IMR-90 (cell line): ENCODE data around the gene KIF3B. TPM values are rescaled to one million over a fixed set of nuclear protein-coding genes. Genes with fewer than 3 reads are reported as not detected.

Experiments
- ATAC-seq: fragments of 200-7000 bp; cut with Tn5 transposase; 2 replicates; pipeline ENCODE4 v1.9.1; 2020; ENCODE audit warnings: low read depth, mild to moderate bottlenecking, moderate library complexity
- BruUV-seq: library from RNA; stranded (reverse); fragments of 400-500 nt; replicated peaks from 2 replicates; lab custom pipeline; 2021; lab: Mats Ljungman, UMichigan
- CTCF ChIA-PET: fragments of 300-600 bp; formaldehyde crosslinking; extraction: SDS; loops from one replicate; lab custom pipeline; 2021; ENCODE audit warnings: antibody characterized with exemption; lab: Yijun Ruan, JAX
- POLR2A ChIA-PET: fragments of 300-600 bp; sonication (Branson Sonifier 250); formaldehyde crosslinking; loops from one replicate; lab custom pipeline; 2022; ENCODE audit warnings: antibody characterized with exemption; ENCODE audit not compliant: unreplicated experiment; lab: Charles Lee
- DNase-seq: peaks from one replicate; pipeline ENCODE4 v3.0.0; 2013
- H2AFZ ChIP-seq: replicated peaks from 2 replicates; pipeline ENCODE3; 2013; ENCODE audit warnings: low read length, mild to moderate bottlenecking; ENCODE audit not compliant: poor library complexity
- H2AK5ac ChIP-seq: 2 replicates; pipeline ENCODE4 v1.6.1; 2013; ENCODE audit warnings: low read depth, low read length, inconsistent platforms
- H2AK9ac ChIP-seq: replicated peaks from 2 replicates; pipeline ENCODE3; 2013; ENCODE audit warnings: mild to moderate bottlenecking, low read depth, low read length, moderate library complexity; ENCODE audit not compliant: poor library complexity
- H2BK120ac ChIP-seq: 2 replicates; pipeline ENCODE4 v1.6.1; 2013; ENCODE audit warnings: low read depth, low read length, inconsistent platforms
- H2BK15ac ChIP-seq: 3 replicates; pipeline ENCODE4 v1.6.1; 2013; ENCODE audit warnings: low read depth, low read length, inconsistent platforms
- H2BK20ac ChIP-seq: 2 replicates; pipeline ENCODE4 v1.6.1; 2013; ENCODE audit warnings: low read depth, mild to moderate bottlenecking, inconsistent platforms, low read length, moderate library complexity
- H2BK5ac ChIP-seq: 2 replicates; pipeline ENCODE4 v1.6.1; 2013; ENCODE audit warnings: mild to moderate bottlenecking, low read depth, low read length, inconsistent platforms; ENCODE audit not compliant: poor library complexity, severe bottlenecking
- H3K14ac ChIP-seq: replicated peaks from 2 replicates; pipeline ENCODE4 v1.6.1; 2013; ENCODE audit warnings: low read depth, low read length, inconsistent platforms
- H3K18ac ChIP-seq: 2 replicates; pipeline ENCODE4 v1.6.1; 2013; ENCODE audit warnings: low read depth, low read length, control low read depth
- H3K23ac ChIP-seq: 2 replicates; pipeline ENCODE4 v1.6.1; 2013; ENCODE audit warnings: low read depth, low read length, inconsistent platforms
- H3K27ac ChIP-seq: 2 replicates; pipeline ENCODE4 v1.5.1; 2013; ENCODE audit warnings: mild to moderate bottlenecking, control low read depth, low read length; ENCODE audit not compliant: insufficient read depth
- H3K27me3 ChIP-seq: 2 replicates; pipeline ENCODE4 v1.6.1; 2013; ENCODE audit warnings: low read length; ENCODE audit not compliant: control insufficient read depth, insufficient read depth
- H3K36me3 ChIP-seq: 2 replicates; pipeline ENCODE4 v1.6.1; 2013; ENCODE audit warnings: low read length, mixed read lengths; ENCODE audit not compliant: control insufficient read depth, insufficient read depth
- H3K4ac ChIP-seq: 2 replicates; pipeline ENCODE4 v1.6.1; 2013; ENCODE audit warnings: low read depth, low read length, inconsistent platforms
- H3K4me1 ChIP-seq: 2 replicates; pipeline ENCODE4 v1.6.1; 2013; ENCODE audit warnings: low read length, mixed read lengths; ENCODE audit not compliant: control insufficient read depth, insufficient read depth
- H3K4me2 ChIP-seq: 2 replicates; pipeline ENCODE4 v1.6.1; 2013; ENCODE audit warnings: low read depth, mild to moderate bottlenecking, control low read depth, low read length, moderate library complexity
- H3K4me3 ChIP-seq: 2 replicates; pipeline ENCODE4 v1.5.1; 2013; ENCODE audit warnings: low read depth, mild to moderate bottlenecking, control low read depth, low read length, moderate library complexity; ENCODE audit not compliant: insufficient read depth
- H3K56ac ChIP-seq: 2 replicates; pipeline ENCODE4 v1.6.1; 2013; ENCODE audit warnings: low read length, inconsistent platforms; ENCODE audit not compliant: insufficient read depth; ENCODE audit errors: extremely low read depth
- H3K79me1 ChIP-seq, 2 experiments: 2 replicates each; pipeline ENCODE4 v1.6.1; 2013; ENCODE audit warnings: low read length in 2 of 2, inconsistent platforms in 1 of 2, low read depth in 1 of 2
- H3K9ac ChIP-seq: 2 replicates; pipeline ENCODE4 v1.6.1; 2013; ENCODE audit warnings: low read depth, low read length, control low read depth
- H3K9me1 ChIP-seq: 2 replicates; pipeline ENCODE4 v1.6.1; 2013; ENCODE audit warnings: low read length, inconsistent platforms; ENCODE audit not compliant: insufficient read depth
- H3K9me3 ChIP-seq: 2 replicates; pipeline ENCODE4 v1.6.1; 2013; ENCODE audit warnings: low read length; ENCODE audit not compliant: control insufficient read depth, insufficient read depth
- H4K20me1 ChIP-seq: 2 replicates; pipeline ENCODE4 v1.6.1; 2013; ENCODE audit warnings: low read length, inconsistent platforms; ENCODE audit not compliant: insufficient read depth
- H4K5ac ChIP-seq: 2 replicates; pipeline ENCODE4 v1.6.1; 2013; ENCODE audit warnings: mild to moderate bottlenecking, low read depth, low read length, control low read depth
- H4K8ac ChIP-seq, 2 experiments: 2 replicates each; pipeline ENCODE4 v1.6.1; 2013; ENCODE audit warnings: low read depth in 2 of 2, low read length in 2 of 2, control low read depth in 1 of 2, inconsistent platforms in 1 of 2
- H4K91ac ChIP-seq: 2 replicates; pipeline ENCODE4 v1.6.1; 2013; ENCODE audit warnings: low read depth, low read length, inconsistent platforms; ENCODE audit not compliant: insufficient read depth
- BHLHE40 ChIP-seq: fragments of 150-350 bp; IDR thresholded peaks from 2 replicates; pipeline ENCODE4 v1.6.1; 2016; ENCODE audit warnings: mild to moderate bottlenecking, low read depth, low read length
- CEBPB ChIP-seq: IDR thresholded peaks from 2 replicates; pipeline ENCODE4 v1.6.1; 2012; ENCODE audit warnings: low read depth, low read length, improper control_type of control experiment
- CHD1 ChIP-seq: IDR thresholded peaks from 2 replicates; pipeline ENCODE4 v1.6.1; 2012; ENCODE audit warnings: low read depth, low read length, improper control_type of control experiment
- CTCF ChIP-seq: conservative IDR thresholded peaks from 2 replicates; pipeline ENCODE4 v1.5.1; 2012; ENCODE audit warnings: mild to moderate bottlenecking, low read depth, low read length, improper control_type of control experiment
- ELK1 ChIP-seq: fragments of 150-350 bp; IDR thresholded peaks from 2 replicates; pipeline ENCODE4 v1.6.1; 2016; ENCODE audit warnings: low read depth, mild to moderate bottlenecking, low read length, moderate library complexity, borderline replicate concordance
- FOS ChIP-seq: fragments of 150-350 bp; IDR thresholded peaks from 2 replicates; pipeline ENCODE4 v1.6.1; 2016; ENCODE audit warnings: low read depth, low read length
- MAFK ChIP-seq: IDR thresholded peaks from 2 replicates; pipeline ENCODE4 v1.6.1; 2012; ENCODE audit warnings: low read depth, low read length, improper control_type of control experiment
- MAZ ChIP-seq: IDR thresholded peaks from 2 replicates; pipeline ENCODE4 v1.6.1; 2012; ENCODE audit warnings: low read depth, mild to moderate bottlenecking, low read length, improper control_type of control experiment, moderate library complexity, borderline replicate concordance
- MXI1 ChIP-seq: IDR thresholded peaks from 2 replicates; pipeline ENCODE4 v1.6.1; 2012; ENCODE audit warnings: low read depth, mild to moderate bottlenecking, low read length, moderate library complexity, borderline replicate concordance
- NFE2L2 ChIP-seq: fragments of 150-350 bp; IDR thresholded peaks from 2 replicates; pipeline ENCODE4 v1.6.1; 2016; ENCODE audit warnings: low read depth, mild to moderate bottlenecking, low read length
- POLR2A ChIP-seq: IDR thresholded peaks from 2 replicates; pipeline ENCODE4 v1.6.1; 2012; ENCODE audit warnings: mild to moderate bottlenecking, low read depth, low read length
- RAD21 ChIP-seq: IDR thresholded peaks from 2 replicates; pipeline ENCODE4 v1.6.1; 2012; ENCODE audit warnings: low read length, improper control_type of control experiment
- RCOR1 ChIP-seq: IDR thresholded peaks from 2 replicates; pipeline ENCODE4 v1.6.1; 2012; ENCODE audit warnings: mild to moderate bottlenecking, low read length, improper control_type of control experiment; ENCODE audit not compliant: insufficient replicate concordance
- RFX5 ChIP-seq: IDR thresholded peaks from 2 replicates; pipeline ENCODE4 v1.8.0; 2012; ENCODE audit warnings: low read depth, mild to moderate bottlenecking, low read length, moderate library complexity
- SMC3 ChIP-seq: fragments of 150-350 bp; IDR thresholded peaks from 2 replicates; pipeline ENCODE4 v1.6.1; 2016; ENCODE audit warnings: low read depth, mild to moderate bottlenecking, antibody characterized with exemption, low read length, moderate library complexity
- WGBS, 2 experiments: methylation state at CpG; one replicate each; pipeline versions ENCODE4 v1.1.5 to v1.1.7; 2013; ENCODE audit warnings: missing lambda C conversion rate in 2 of 2; ENCODE audit not compliant: insufficient read length in 1 of 2; ENCODE audit errors: extremely low coverage in 2 of 2; 5-methylcytosine and 5-hydroxymethylcytosine counted together
- dilution Hi-C: fragments of 300-500 bp; cut with HindIII; formaldehyde crosslinking; loops from one replicate; pipeline ENCODE4 v1.14.3; 2018; ENCODE audit warnings: low sequenced_read_pairs; ENCODE audit not compliant: unreplicated experiment
- in situ Hi-C: fragments of 300-500 bp; cut with MboI; formaldehyde crosslinking; loops from 3 replicates; pipeline ENCODE4 v1.14.3; 2019; ENCODE audit warnings: low sequenced_read_pairs, inconsistent platforms, mixed read lengths
- intact Hi-C: fragments of 100-400 bp; cut with micrococcal nuclease; formaldehyde crosslinking; loops from 2 replicates; pipeline ENCODE4 v1.10.0; 2022
- polyA plus RNA-seq, 3 experiments: library from polyadenylated mRNA; depleted of rRNA; stranded (reverse); fragments of >200 nt; gene quantifications; 2 replicates each; pipeline ENCODE4 v1.2.3, GENCODE V29; 2012; ENCODE audit warnings: low replicate concordance in 1 of 3
- total RNA-seq: library from RNA; depleted of rRNA; stranded (reverse); fragments of >200 nt; gene quantifications from 2 replicates; pipeline ENCODE4 v1.2.3, GENCODE V29; 2012
- TF ChIP-seq, protein P1 (sequence below): fragments of 150-350 bp; IDR thresholded peaks from 2 replicates; pipeline ENCODE4 v1.6.1; 2017; ENCODE audit warnings: mild to moderate bottlenecking, antibody characterized with exemption, low read length, low read depth

The KIF3B gene
- total and polyA plus RNA-seq, 2 of the 4 experiments (the other 2 are of a cell fraction), result 17.1 to 28.1 TPM

DNA sequence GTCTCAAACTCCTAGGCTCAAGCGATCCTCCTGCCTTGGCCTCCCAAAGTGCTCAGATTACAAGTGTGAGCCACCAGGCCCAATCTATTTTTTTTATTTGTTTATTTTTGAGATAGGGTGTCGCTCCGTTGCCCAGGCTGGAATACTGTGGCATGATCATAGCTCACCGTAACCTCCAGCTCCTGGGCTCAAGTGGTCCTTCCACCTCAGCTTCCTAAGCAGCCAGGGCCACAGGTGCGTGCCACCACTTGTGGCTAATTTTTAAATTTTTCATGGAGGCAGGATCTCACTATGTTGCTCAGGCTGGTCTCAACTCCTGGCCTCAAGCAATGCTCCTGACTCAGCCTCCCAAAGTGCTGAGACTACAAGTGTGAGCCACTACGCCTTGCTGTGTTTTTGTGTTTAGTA is 9.8 kb downstream of the KIF3B start:
- Histone ChIP-seq H4K5ac (no peak overlapping the region), H3K4ac (no peak overlapping the region), H2BK15ac (no peak overlapping the region), H2BK20ac (no peak overlapping the region), H2AK5ac (no peak overlapping the region), H3K18ac (no peak overlapping the region), H2AK9ac (no peak overlapping the region), H2AFZ (no peak overlapping the region), H3K14ac (no peak overlapping the region), H4K91ac (no peak overlapping the region), H3K9ac (no peak overlapping the region), H3K23ac (no peak overlapping the region), H4K8ac (no peak overlapping the region), H3K4me2 (no peak overlapping the region), H3K56ac (no peak overlapping the region), H3K27ac (no peak overlapping the region), H2BK120ac (no peak overlapping the region), H2BK5ac (no peak overlapping the region), H3K4me1 (no peaks in the 10 kb centered on the region; the same call in 1 of the 2 replicates), H4K20me1 (peaks cover 17% of the 10 kb centered on the region; the same call in 1 of the 2 replicates), H3K9me1 (peaks cover 13% of the 10 kb centered on the region), H3K79me1 (peaks cover 41 to 56% of the 10 kb centered on the region in 2 experiments), H3K36me3 (no peaks in the 10 kb centered on the region), H3K9me3 (no peaks in the 10 kb centered on the region), H3K27me3 (no peaks in the 10 kb centered on the region), H3K4me3 (no peak overlapping the region)
- dilution Hi-C loops, result no loop called here
- no peak for DNase-seq
- intact Hi-C loops, result no loop called here
- no TSS peak for BruUV-seq
- POLR2A ChIA-PET, result no interaction called here
- CTCF ChIA-PET, result no interaction called here
- in situ Hi-C loops, result no loop called here
- TF ChIP-seq POLR2A (no peak), RFX5 (no peak), SMC3 (no peak), CEBPB (no peak), MAFK (no peak), ELK1 (no peak), BHLHE40 (no peak), CTCF (no peak), FOS (no peak), MXI1 (no peak), RCOR1 (no peak), NFE2L2 (no peak), CHD1 (no peak), RAD21 (no peak), MAZ (no peak)
- TF ChIP-seq, protein P1, sequence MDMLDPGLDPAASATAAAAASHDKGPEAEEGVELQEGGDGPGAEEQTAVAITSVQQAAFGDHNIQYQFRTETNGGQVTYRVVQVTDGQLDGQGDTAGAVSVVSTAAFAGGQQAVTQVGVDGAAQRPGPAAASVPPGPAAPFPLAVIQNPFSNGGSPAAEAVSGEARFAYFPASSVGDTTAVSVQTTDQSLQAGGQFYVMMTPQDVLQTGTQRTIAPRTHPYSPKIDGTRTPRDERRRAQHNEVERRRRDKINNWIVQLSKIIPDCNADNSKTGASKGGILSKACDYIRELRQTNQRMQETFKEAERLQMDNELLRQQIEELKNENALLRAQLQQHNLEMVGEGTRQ, result no peak
- no peak for ATAC-seq
- no CpG with 5 or more reads among the region's 6 CpGs for WGBS, 2 experiments
